ENCODE data around the gene FLNB. TPM values are rescaled to one million over a fixed set of nuclear protein-coding genes. Genes with fewer than 3 reads are reported as not detected.
A peak's percentile ranks its signal among the peaks of the same experiment; 100 is the strongest.

The FLNB gene
- total RNA-seq, 3 donors from 2014 or later (not counting 1 experiment from before 2014, with no cell fraction given), result 24.6 to 30.8 (median 26.6) TPM

DNA sequence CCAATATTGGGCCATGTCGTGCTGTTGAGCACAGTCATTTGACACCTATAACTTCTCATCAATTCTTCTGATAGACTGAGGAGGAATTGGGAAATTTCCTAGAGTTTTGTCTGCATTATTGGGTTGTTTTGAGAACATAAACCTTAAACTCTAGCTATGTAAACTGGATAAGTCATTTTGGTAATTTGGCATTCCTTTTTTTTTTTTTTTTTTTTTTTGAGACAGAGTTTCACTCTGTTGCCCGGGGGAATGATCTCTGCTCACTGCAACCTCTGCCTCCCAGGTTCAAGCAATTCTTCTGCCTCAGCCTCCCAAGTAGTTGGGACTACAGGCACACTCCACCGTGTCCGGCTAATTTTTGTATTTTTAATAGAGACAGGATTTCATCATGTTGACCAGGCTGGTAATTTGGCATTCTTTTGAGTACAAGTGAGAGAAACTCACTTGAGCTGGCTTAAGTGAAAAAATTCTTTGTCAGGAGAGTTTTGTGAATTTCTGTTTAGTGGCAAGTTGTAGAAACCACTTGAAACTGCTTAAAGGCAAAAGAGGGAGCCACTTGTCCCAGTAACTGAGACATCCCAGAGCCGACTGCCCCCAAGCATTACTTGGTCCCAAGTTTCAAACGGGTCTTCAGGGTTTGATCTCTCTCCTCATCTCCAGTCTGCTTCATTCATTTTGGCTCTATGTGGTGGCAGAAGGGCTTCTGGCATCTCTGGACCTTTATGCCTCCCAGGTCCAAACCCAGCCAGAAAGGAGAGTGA is 34.9 kb downstream of the FLNB start:
- Mint-ChIP-seq H3K9me3 (no peaks in the 10 kb centered on the region), H3K4me3 (no peak overlapping the region), H3K36me3 (no peaks in the 10 kb centered on the region), H3K27me3 (ENCODE audit: low read depth in 2 of 2) (no peaks in the 10 kb centered on the region), H3K4me1 (peaks cover 22 to 23% of the 10 kb centered on the region in 2 donors), H3K27ac (no peak overlapping the region)
- no peaks in the 10 kb centered on the region for H3K27me3 ChIP-seq (ENCODE audit: control insufficient read depth, insufficient read depth, low read length)
- no peak for ATAC-seq
- 97% methylated on average over 5 of the region's 6 CpGs for WGBS (ENCODE audit: insufficient coverage)
- no peak overlapping the region for H3K4me3 ChIP-seq (ENCODE audit: low read length)
- H3K27ac ChIP-seq (ENCODE audit: low read length), result no peak overlapping the region
- no peak for DNase-seq
- H3K36me3 ChIP-seq (ENCODE audit: control insufficient read depth, insufficient read depth, low read length), result no peaks in the 10 kb centered on the region
- intact Hi-C loops (cut with micrococcal nuclease), result no loop called here
- H3K9me3 ChIP-seq (ENCODE audit: control insufficient read depth, insufficient read depth, low read length), result no peaks in the 10 kb centered on the region
- TF ChIP-seq, protein P1, sequence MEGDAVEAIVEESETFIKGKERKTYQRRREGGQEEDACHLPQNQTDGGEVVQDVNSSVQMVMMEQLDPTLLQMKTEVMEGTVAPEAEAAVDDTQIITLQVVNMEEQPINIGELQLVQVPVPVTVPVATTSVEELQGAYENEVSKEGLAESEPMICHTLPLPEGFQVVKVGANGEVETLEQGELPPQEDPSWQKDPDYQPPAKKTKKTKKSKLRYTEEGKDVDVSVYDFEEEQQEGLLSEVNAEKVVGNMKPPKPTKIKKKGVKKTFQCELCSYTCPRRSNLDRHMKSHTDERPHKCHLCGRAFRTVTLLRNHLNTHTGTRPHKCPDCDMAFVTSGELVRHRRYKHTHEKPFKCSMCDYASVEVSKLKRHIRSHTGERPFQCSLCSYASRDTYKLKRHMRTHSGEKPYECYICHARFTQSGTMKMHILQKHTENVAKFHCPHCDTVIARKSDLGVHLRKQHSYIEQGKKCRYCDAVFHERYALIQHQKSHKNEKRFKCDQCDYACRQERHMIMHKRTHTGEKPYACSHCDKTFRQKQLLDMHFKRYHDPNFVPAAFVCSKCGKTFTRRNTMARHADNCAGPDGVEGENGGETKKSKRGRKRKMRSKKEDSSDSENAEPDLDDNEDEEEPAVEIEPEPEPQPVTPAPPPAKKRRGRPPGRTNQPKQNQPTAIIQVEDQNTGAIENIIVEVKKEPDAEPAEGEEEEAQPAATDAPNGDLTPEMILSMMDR (IDR thresholded peaks at IDR 0.05), result no peak
- H3K4me1 ChIP-seq (ENCODE audit: control insufficient read depth, insufficient read depth, low read length), result peaks cover 37% of the 10 kb centered on the region

DNA sequence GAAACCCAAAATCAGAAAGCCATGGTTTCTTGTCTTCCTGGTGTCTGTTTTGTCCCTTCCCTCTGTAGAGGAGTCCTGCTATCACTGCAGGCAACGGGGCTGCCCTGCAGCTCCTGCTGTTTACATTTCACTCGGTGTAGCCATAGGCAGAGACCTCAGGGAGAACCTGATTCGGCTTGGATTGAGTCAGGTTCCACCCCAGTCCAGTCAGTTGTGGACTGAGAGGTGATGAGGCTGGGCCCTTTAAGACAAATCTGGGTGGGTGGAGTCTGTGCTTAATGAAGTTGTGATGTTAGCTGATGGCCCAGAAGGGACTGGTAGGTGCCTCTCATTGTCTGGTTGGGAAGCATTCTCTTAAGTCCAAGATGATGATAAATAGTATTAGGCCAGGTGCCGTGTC is 35.7 kb downstream of the FLNB start:
- Mint-ChIP-seq H3K4me1 (peaks cover 23 to 26% of the 10 kb centered on the region in 2 donors), H3K27ac (no peak overlapping the region), H3K9me3 (no peaks in the 10 kb centered on the region), H3K4me3 (no peak overlapping the region), H3K36me3 (no peaks in the 10 kb centered on the region), H3K27me3 (ENCODE audit: low read depth in 2 of 2) (no peaks in the 10 kb centered on the region)
- H3K9me3 ChIP-seq (ENCODE audit: control insufficient read depth, insufficient read depth, low read length), result no peaks in the 10 kb centered on the region
- no peaks in the 10 kb centered on the region for H3K36me3 ChIP-seq (ENCODE audit: control insufficient read depth, insufficient read depth, low read length)
- H3K4me1 ChIP-seq (ENCODE audit: control insufficient read depth, insufficient read depth, low read length), result peaks cover 40% of the 10 kb centered on the region
- no peak overlapping the region for H3K27ac ChIP-seq (ENCODE audit: low read length)
- H3K4me3 ChIP-seq (ENCODE audit: low read length), result no peak overlapping the region
- TF ChIP-seq, protein P1 (IDR thresholded peaks at IDR 0.05), result no peak
- H3K27me3 ChIP-seq (ENCODE audit: control insufficient read depth, insufficient read depth, low read length), result no peaks in the 10 kb centered on the region
- intact Hi-C loops (cut with micrococcal nuclease), result no loop called here
- ATAC-seq, result no peak
- WGBS (ENCODE audit: insufficient coverage), result 93% methylated on average over 4 of the region's 4 CpGs
- no peak for DNase-seq

DNA sequence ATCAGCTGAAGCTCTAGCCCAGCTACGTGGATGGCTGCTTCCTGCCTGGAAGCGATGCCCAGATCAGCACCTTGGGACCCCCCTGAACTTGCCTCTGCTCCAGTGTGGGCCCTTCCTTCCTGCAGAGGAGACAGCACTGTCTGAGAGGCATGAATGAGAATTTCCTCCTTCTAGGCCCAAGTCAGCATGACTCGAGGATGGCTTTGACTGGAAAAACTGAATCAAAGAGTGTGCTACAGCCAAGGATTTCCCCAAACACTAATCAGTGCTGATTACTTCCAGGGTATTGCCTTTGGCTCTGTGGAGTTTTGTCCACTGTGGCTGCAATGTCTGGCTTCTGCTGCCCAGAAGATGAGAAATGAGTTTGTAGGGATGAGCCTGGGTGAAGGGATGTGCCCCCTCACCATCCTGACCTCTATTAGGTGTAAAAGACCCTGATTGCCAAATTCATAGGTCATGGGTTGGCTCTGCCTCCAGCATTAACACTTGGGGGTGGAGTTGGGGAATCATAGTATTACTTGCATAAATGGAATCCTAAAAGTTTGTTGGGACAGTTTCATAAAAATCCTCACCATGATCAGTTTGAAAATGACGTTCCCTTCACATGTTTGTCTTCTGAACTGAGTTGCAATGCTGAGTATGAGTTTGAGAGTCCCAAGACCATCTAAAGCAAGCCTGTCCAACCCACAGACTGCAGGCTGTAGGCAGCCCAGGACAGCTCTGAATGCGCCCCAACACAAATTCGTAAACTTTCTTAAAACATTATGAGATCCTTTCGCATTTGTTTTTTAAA is 36.7 kb downstream of the FLNB start:
- Mint-ChIP-seq H3K27ac (peak overlapping the region in 1 of 2 donors; percentile 38), H3K4me1 (peaks cover 23 to 26% of the 10 kb centered on the region in 2 donors)
- no peak for ATAC-seq

More for the DNA sequence above, 36.7 kb downstream of the FLNB start:
- Histone ChIP-seq H3K4me1 (ENCODE audit: control insufficient read depth, insufficient read depth, low read length) (peaks cover 37% of the 10 kb centered on the region), H3K36me3 (ENCODE audit: control insufficient read depth, insufficient read depth, low read length) (no peaks in the 10 kb centered on the region), H3K27ac (ENCODE audit: low read length) (no peak overlapping the region), H3K27me3 (ENCODE audit: control insufficient read depth, insufficient read depth, low read length) (no peaks in the 10 kb centered on the region), H3K4me3 (ENCODE audit: low read length) (no peak overlapping the region), H3K9me3 (ENCODE audit: control insufficient read depth, insufficient read depth, low read length) (no peaks in the 10 kb centered on the region)
- H3K27me3 Mint-ChIP-seq (ENCODE audit: low read depth in 2 of 2), result no peaks in the 10 kb centered on the region
- TF ChIP-seq, protein P1 (IDR thresholded peaks at IDR 0.05), result no peak
- no peaks in the 10 kb centered on the region for H3K36me3 Mint-ChIP-seq
- no peak overlapping the region for H3K4me3 Mint-ChIP-seq
- H3K9me3 Mint-ChIP-seq, result no peaks in the 10 kb centered on the region
- WGBS (ENCODE audit: insufficient coverage), result 75% methylated on average over 5 of the region's 7 CpGs
- no peak for DNase-seq
- intact Hi-C loops (cut with micrococcal nuclease), result no loop called here
